Muscle of leg (tissue), 11 donors: ENCODE results near the gene ARHGAP33. TPM values are rescaled to one million over a fixed set of nuclear protein-coding genes. Genes with fewer than 3 reads are reported as not detected.

Experiments
- DNase-seq: peaks from one replicate; pipeline ENCODE4 v3.0.0; 2013
- H3K27ac ChIP-seq: one replicate; pipeline ENCODE4 v1.5.1; 2013; ENCODE audit warnings: mild to moderate bottlenecking, low read length, control low read depth
- H3K27me3 ChIP-seq: one replicate; pipeline ENCODE4 v1.6.1; 2013; ENCODE audit warnings: low read length; ENCODE audit not compliant: control insufficient read depth, insufficient read depth
- H3K36me3 ChIP-seq: one replicate; pipeline ENCODE4 v1.6.1; 2013; ENCODE audit warnings: low read length; ENCODE audit not compliant: control insufficient read depth, insufficient read depth
- H3K4me1 ChIP-seq: one replicate; pipeline ENCODE4 v1.6.1; 2013; ENCODE audit warnings: low read length; ENCODE audit not compliant: control insufficient read depth, insufficient read depth
- H3K4me3 ChIP-seq: one replicate; pipeline ENCODE4 v1.5.1; 2013; ENCODE audit warnings: low read length, control low read depth
- H3K9me3 ChIP-seq: replicated peaks from 2 replicates; pipeline ENCODE4 v1.6.1; 2013; ENCODE audit warnings: low read depth, low read length; ENCODE audit not compliant: control insufficient read depth
- WGBS: methylation state at CpG from one replicate; pipeline ENCODE4 v1.1.5; 2013; ENCODE audit warnings: missing lambda C conversion rate; ENCODE audit not compliant: insufficient coverage; 5-methylcytosine and 5-hydroxymethylcytosine counted together
- polyA plus RNA-seq, 8 donors: library from polyadenylated mRNA; unstranded; fragments of 120-200 nt; gene quantifications; one replicate each; pipeline versions ENCODE4 v1.2.1 to v1.2.3, GENCODE V29; 2013; ENCODE audit warnings: inconsistent platforms in 1 of 8, low replicate concordance in 1 of 8; ENCODE audit not compliant: insufficient read length in 8 of 8, insufficient read depth in 1 of 8
- total RNA-seq: library from RNA; stranded (reverse); fragments of 120-200 nt; gene quantifications from one replicate; pipeline ENCODE4 v1.2.4, GENCODE V29; 2013

Gene ARHGAP33
- total and polyA plus RNA-seq, 9 donors = 3.6 to 28.5 (median 18.6) TPM

- Histone ChIP-seq H3K36me3 (no peaks in the 10 kb centered on the region), H3K4me1 (peaks cover 4% of the 10 kb centered on the region), H3K4me3 (no peak overlapping the region), H3K27ac (no peak overlapping the region), H3K9me3 (no peaks in the 10 kb centered on the region), H3K27me3 (peaks cover 33% of the 10 kb centered on the region)
- DNase-seq = no peak
- WGBS = 7% methylated on average over 38 of the region's 39 CpGs
These were observed 21.5 kb downstream of the ARHGAP33 start for GRCh38 chr19:35796645-35797542.

GRCh38 chr19:35797663-35798062 is 22.3 kb downstream of the ARHGAP33 start:
- no peak overlapping the region for H3K4me3 ChIP-seq
- peaks cover 33% of the 10 kb centered on the region for H3K27me3 ChIP-seq
- 1% methylated on average over 12 of the region's 15 CpGs for WGBS
- H3K4me1 ChIP-seq = peaks cover 4% of the 10 kb centered on the region
- H3K27ac ChIP-seq = no peak overlapping the region
- H3K36me3 ChIP-seq = no peaks in the 10 kb centered on the region
- DNase-seq = peak; percentile 38
- H3K9me3 ChIP-seq = no peaks in the 10 kb centered on the region

- Histone ChIP-seq H3K36me3 (no peaks in the 10 kb centered on the region), H3K27me3 (peaks cover 16% of the 10 kb centered on the region), H3K9me3 (no peaks in the 10 kb centered on the region), H3K4me1 (peaks cover 6% of the 10 kb centered on the region), H3K27ac (no peak overlapping the region), H3K4me3 (no peak overlapping the region)
- no peak for DNase-seq
- WGBS = 33% methylated on average over 1 of the region's 3 CpGs
These were observed 26.5 kb downstream of the ARHGAP33 start for GRCh38 chr19:35801828-35802227.

- Histone ChIP-seq H3K27me3 (no peaks in the 10 kb centered on the region), H3K27ac (no peak overlapping the region)
- peak; percentile 67 for DNase-seq
These were observed 30.2 kb downstream of the ARHGAP33 start for GRCh38 chr19:35805526-35806102.

GRCh38 chr19:35806597-35806996 is 31.2 kb downstream of the ARHGAP33 start:
- Histone ChIP-seq H3K36me3 (no peaks in the 10 kb centered on the region), H3K9me3 (no peaks in the 10 kb centered on the region), H3K27me3 (no peaks in the 10 kb centered on the region), H3K4me3 (no peak overlapping the region), H3K27ac (no peak overlapping the region), H3K4me1 (peaks cover 2% of the 10 kb centered on the region)
- DNase-seq = no peak
- WGBS = 80% methylated on average over 18 of the region's 18 CpGs

More at GRCh38 chr19:35805526-35806102, 30.2 kb downstream of the ARHGAP33 start:
- peaks cover 2% of the 10 kb centered on the region for H3K4me1 ChIP-seq
- WGBS = 28% methylated on average over 2 of the region's 5 CpGs
- no peaks in the 10 kb centered on the region for H3K9me3 ChIP-seq
- no peaks in the 10 kb centered on the region for H3K36me3 ChIP-seq
- no peak overlapping the region for H3K4me3 ChIP-seq

- WGBS = 81% methylated on average over 4 of the region's 5 CpGs
- DNase-seq = no peak
- H3K4me1 ChIP-seq = peaks cover 2% of the 10 kb centered on the region
- H3K27me3 ChIP-seq = peaks cover 3% of the 10 kb centered on the region
- H3K36me3 ChIP-seq = no peaks in the 10 kb centered on the region
- H3K4me3 ChIP-seq = no peak overlapping the region
- H3K9me3 ChIP-seq = no peaks in the 10 kb centered on the region
- no peak overlapping the region for H3K27ac ChIP-seq
These were observed 32.3 kb downstream of the ARHGAP33 start for GRCh38 chr19:35807633-35808032.

- no peaks in the 10 kb centered on the region for H3K36me3 ChIP-seq
- no peaks in the 10 kb centered on the region for H3K4me1 ChIP-seq
- peaks cover 3% of the 10 kb centered on the region for H3K27me3 ChIP-seq
- DNase-seq = peak; percentile 32
- H3K27ac ChIP-seq = no peak overlapping the region
- H3K9me3 ChIP-seq = no peaks in the 10 kb centered on the region
- H3K4me3 ChIP-seq = no peak overlapping the region
- WGBS = 57% methylated on average over 17 of the region's 18 CpGs
These were observed 36.2 kb downstream of the ARHGAP33 start for GRCh38 chr19:35811317-35812219.

GRCh38 chr19:35812220-35813042 is 37.1 kb downstream of the ARHGAP33 start, which contains the start of gene PRODH2:
PRODH2 (minus strand) TSS chr19:35812845; CDS start chr19:35812805, 40 bp downstream.
- peaks cover 3% of the 10 kb centered on the region for H3K27me3 ChIP-seq
- 66% methylated on average over 24 of the region's 26 CpGs for WGBS
- H3K27ac ChIP-seq = no peak within 1 kb of the TSS
- no peaks in the 10 kb centered on the region for H3K36me3 ChIP-seq
- no peaks in the 10 kb centered on the region for H3K9me3 ChIP-seq
- no peak for DNase-seq
- no peaks in the 10 kb centered on the region for H3K4me1 ChIP-seq
- no peak within 1 kb of the TSS for H3K4me3 ChIP-seq

GRCh38 chr19:35813043-35813890 is 37.9 kb downstream of the ARHGAP33 start:
- no peaks in the 10 kb centered on the region for H3K36me3 ChIP-seq
- H3K27me3 ChIP-seq = peaks cover 3% of the 10 kb centered on the region
- WGBS = 67% methylated on average over 2 of the region's 11 CpGs
- H3K4me1 ChIP-seq = no peaks in the 10 kb centered on the region
- no peak overlapping the region for H3K4me3 ChIP-seq
- no peak for DNase-seq
- no peaks in the 10 kb centered on the region for H3K9me3 ChIP-seq
- H3K27ac ChIP-seq = no peak overlapping the region
